Measurements from ENCODE around the gene UBP1. TPM values are rescaled to one million over a fixed set of nuclear protein-coding genes. Genes with fewer than 3 reads are reported as not detected.
"Not testable (repeated sequence)": the region's sequence is repeated elsewhere in the genome, so short reads cannot be mapped to it uniquely, and the experiment has no call there.

UBP1 gene
- total RNA-seq, 6 donors from 2014 or later, result 60.2 to 81.4 (median 65.8) TPM

DNA sequence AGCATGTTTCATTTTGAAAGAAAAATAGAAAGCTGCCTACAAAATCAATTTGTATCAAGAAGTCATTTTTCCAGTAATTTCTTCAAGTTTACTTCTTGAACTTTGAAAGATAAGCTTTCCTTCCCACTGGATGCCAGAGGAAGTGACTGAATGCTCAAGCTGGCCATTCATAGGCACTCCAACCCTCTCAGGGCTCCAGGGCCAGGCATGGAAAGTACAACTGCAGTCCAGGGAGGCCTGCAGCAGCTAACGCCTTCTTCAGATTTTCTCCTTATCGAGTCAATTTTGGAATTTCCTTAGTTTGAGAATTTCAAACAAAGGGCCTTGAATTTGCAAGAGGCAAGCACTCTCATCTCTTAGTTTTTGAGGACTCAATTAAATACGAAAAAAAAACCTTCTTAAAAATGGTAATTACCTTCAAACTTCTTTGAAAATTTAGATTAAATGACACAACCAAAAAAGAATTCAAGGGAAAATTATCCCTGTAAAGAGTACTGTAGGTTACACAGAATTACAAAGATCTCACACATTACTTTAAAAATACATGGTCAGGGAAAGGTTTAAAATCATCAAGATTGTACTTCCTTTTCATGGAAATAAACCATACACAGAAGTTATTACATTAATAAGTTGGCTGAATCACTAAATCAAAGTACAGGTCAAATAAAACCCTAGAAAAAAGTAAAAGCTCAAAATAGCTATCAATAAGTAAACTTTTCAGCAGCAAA is 2.5 kb downstream of the UBP1 start:
- Histone ChIP-seq H3K9me3 (no peaks in the 10 kb centered on the region), H3K4me1 (peaks cover 39 to 54% (median 44%) of the 10 kb centered on the region in 4 donors), H3K27ac (peak overlapping the region; percentile 92 to 99 (median 94)), H3K36me3 (no peaks in the 10 kb centered on the region), H3K4me3 (peak overlapping the region in 3 of 4 donors; percentile 86 to 93 (median 90)), H3K27me3 (no peaks in the 10 kb centered on the region)
- 49 to 56% methylated on average over 3 of the region's 3 CpGs for WGBS, 2 donors
- ATAC-seq (ENCODE audit: low FRiP score in 2 of 2), result no peak
- peak in 1 of 2 donors; percentile 65 for DNase-seq
- TF ChIP-seq POLR2AphosphoS5 (IDR thresholded peaks at IDR 0.05), result no peak

DNA sequence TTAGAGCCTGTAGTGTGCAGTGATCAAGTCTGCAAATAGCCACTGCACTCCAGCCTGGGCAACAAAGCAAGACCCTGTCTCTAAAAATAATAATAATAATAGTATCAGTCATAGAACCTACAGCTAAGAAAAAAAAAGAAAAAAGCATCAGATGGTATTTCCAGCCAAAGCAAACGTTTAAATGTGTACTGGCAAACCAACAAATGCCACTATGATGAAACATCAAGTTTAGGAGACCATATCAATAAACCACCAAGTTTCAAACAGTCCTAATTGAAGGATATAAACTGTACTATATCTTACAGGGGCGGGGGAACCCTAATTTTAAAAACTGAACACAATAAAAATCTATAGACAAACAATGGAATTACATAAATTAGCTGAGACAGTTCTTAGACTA is 6.4 kb downstream of the UBP1 start:
- H3K36me3 ChIP-seq, result no peaks in the 10 kb centered on the region
- TF ChIP-seq CTCF (IDR thresholded peaks at IDR 0.05) (no peak), EP300 (IDR thresholded peaks at IDR 0.05) (no peak), POLR2A (IDR thresholded peaks at IDR 0.05) (no peak), POLR2AphosphoS5 (IDR thresholded peaks at IDR 0.05) (no peak)
- H3K27me3 ChIP-seq, result no peaks in the 10 kb centered on the region
- H3K9me3 ChIP-seq, result no peaks in the 10 kb centered on the region
- ATAC-seq (ENCODE audit: low FRiP score in 2 of 2) (no peak), DNase-seq (no peak)
- H3K27ac ChIP-seq, result peak overlapping the region in 1 of 4 donors; percentile 2
- peaks cover 62 to 77% (median 68%) of the 10 kb centered on the region in 4 donors for H3K4me1 ChIP-seq
- WGBS, 2 donors, result 55 to 56% methylated on average over 2 of the region's 2 CpGs
- no peak overlapping the region for H3K4me3 ChIP-seq

DNA sequence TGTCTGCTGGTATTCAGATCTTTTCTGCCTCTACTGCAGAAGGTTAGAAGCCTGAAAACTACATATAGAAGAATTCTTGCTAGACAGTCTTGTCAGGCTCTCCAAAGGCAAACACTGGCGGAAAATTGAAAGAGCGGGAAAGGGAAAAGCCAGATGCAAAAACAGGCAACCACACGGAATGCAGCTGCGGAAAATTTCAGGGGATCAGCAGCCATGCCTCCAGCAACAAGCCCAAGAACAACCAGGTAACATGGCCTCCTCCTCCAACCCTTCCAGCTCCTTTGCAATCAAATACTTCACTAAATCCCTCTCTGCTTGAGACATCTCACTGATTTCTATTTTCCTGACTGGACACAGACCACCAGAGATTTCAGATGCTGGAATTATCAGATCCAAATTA is 9.6 kb downstream of the UBP1 start:
- WGBS, 2 donors, result 90 to 96% methylated on average over 4 of the region's 4 CpGs
- Histone ChIP-seq H3K4me1 (peaks cover 40 to 51% (median 48%) of the 10 kb centered on the region in 4 donors), H3K9me3 (no peaks in the 10 kb centered on the region), H3K4me3 (no peak overlapping the region), H3K36me3 (no peaks in the 10 kb centered on the region), H3K27me3 (no peaks in the 10 kb centered on the region), H3K27ac (no peak overlapping the region)
- ATAC-seq (ENCODE audit: low FRiP score in 2 of 2) (no peak), DNase-seq (no peak)
- TF ChIP-seq EP300 (IDR thresholded peaks at IDR 0.05) (no peak), POLR2A (IDR thresholded peaks at IDR 0.05) (no peak), POLR2AphosphoS5 (IDR thresholded peaks at IDR 0.05) (no peak), CTCF (IDR thresholded peaks at IDR 0.05) (no peak)

DNA sequence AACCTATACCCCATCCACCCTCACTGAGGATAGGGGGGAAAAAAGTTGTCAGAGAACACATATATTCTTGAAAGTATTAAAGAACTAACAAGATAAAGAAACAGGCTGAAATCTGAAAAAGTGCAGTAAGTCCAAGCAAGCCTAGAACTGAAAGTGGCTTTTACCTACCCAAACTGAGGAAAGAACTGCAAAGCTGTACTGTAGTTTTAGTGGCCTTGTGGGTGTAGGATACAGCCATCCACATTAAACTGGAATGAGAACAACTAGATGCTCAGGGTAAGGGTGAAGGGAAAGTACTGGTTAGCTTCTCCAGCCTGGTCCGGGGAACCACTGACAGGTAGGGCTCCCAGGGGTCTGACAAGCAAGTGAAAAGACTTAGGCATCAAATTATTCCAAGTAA is 10.1 kb downstream of the UBP1 start:
- no peaks in the 10 kb centered on the region for H3K9me3 ChIP-seq
- H3K4me3 ChIP-seq, result no peak overlapping the region
- no peaks in the 10 kb centered on the region for H3K36me3 ChIP-seq
- H3K27ac ChIP-seq, result no peak overlapping the region
- no peak for DNase-seq
- H3K27me3 ChIP-seq, result no peaks in the 10 kb centered on the region
- ATAC-seq (ENCODE audit: low FRiP score in 2 of 2), result no peak
- 72 to 86% methylated on average over 1 of the region's 1 CpG for WGBS, 2 donors
- H3K4me1 ChIP-seq, result peaks cover 35 to 47% (median 43%) of the 10 kb centered on the region in 4 donors
- TF ChIP-seq CTCF (IDR thresholded peaks at IDR 0.05), result no peak
- TF ChIP-seq POLR2AphosphoS5 (IDR thresholded peaks at IDR 0.05), result no peak
- no peak for TF ChIP-seq POLR2A (IDR thresholded peaks at IDR 0.05)
- TF ChIP-seq EP300 (IDR thresholded peaks at IDR 0.05), result no peak

DNA sequence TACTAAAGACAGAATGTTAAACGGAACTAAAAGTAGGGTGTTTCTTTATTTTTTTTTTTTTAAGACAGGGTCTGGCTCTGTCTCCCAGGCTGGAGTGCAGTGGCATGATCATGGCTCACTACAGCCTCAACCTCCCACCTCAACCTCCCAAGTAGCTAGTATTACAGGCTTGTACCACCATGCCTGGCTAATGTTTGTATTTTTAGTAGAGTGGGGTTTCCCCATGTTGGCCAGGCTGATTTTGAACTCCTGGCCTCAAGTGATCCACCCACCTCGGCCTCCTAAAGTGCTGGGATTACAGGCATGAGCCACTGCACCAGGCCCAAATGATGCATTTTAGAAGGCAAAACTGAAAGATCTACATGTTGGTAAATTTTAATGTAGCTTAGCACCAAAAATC is 10.9 kb downstream of the UBP1 start:
- ATAC-seq (ENCODE audit: low FRiP score in 2 of 2); H3K27me3 ChIP-seq; H3K36me3 ChIP-seq; DNase-seq; H3K27ac ChIP-seq; H3K4me3 ChIP-seq; H3K9me3 ChIP-seq: not testable (repeated sequence)
- peaks cover 35 to 50% (median 42%) of the 10 kb centered on the region in 4 donors for H3K4me1 ChIP-seq
- WGBS, 2 donors, result 78 to 80% methylated on average over 2 of the region's 2 CpGs

GRCh38 chr3:33428734-33429133 is 11.5 kb downstream of the UBP1 start:
- no peak for ATAC-seq (ENCODE audit: low FRiP score in 2 of 2)
- peaks cover 0 to 10% (median 0%) of the 10 kb centered on the region in 4 donors for H3K36me3 ChIP-seq

More at GRCh38 chr3:33428734-33429133, 11.5 kb downstream of the UBP1 start:
- no peak for DNase-seq
- H3K27me3 ChIP-seq, result no peaks in the 10 kb centered on the region
- H3K9me3 ChIP-seq, result no peaks in the 10 kb centered on the region
- H3K4me1 ChIP-seq, result peaks cover 35 to 48% (median 42%) of the 10 kb centered on the region in 4 donors
- no peak overlapping the region for H3K4me3 ChIP-seq
- no peak for TF ChIP-seq CTCF (IDR thresholded peaks at IDR 0.05)
- TF ChIP-seq POLR2AphosphoS5 (IDR thresholded peaks at IDR 0.05), result no peak
- no peak for TF ChIP-seq POLR2A (IDR thresholded peaks at IDR 0.05)
- TF ChIP-seq EP300 (IDR thresholded peaks at IDR 0.05), result no peak
- WGBS, 2 donors, result 54 to 63% methylated on average over 7 of the region's 7 CpGs
- H3K27ac ChIP-seq, result no peak overlapping the region

Measured in upper lobe of left lung (tissue), 6 donors.